Thyroid gland (tissue), 4 donors: ENCODE results near the gene SRPRB.

Experiments used
- POLR2A ChIP-seq, 2 donors: fragments of 450-650 bp; IDR thresholded peaks; one replicate each; pipeline ENCODE4 v1.6.1; 2017; ENCODE audit warnings: antibody characterized with exemption in 2 of 2, mild to moderate bottlenecking in 2 of 2, moderate library complexity in 1 of 2
- TF ChIP-seq, protein P1 (sequence below), 6 experiments: fragments of 200-600 bp in 3 of 6; fragments of 450-650 bp in 3 of 6; sonication (generic) in 3 of 6; IDR thresholded peaks; one replicate each; pipeline ENCODE4 v1.5.1; 2016 to 2019; ENCODE audit warnings: antibody characterized with exemption in 6 of 6, mild to moderate bottlenecking in 2 of 6, inconsistent platforms in 1 of 6, moderate library complexity in 1 of 6

DNA sequence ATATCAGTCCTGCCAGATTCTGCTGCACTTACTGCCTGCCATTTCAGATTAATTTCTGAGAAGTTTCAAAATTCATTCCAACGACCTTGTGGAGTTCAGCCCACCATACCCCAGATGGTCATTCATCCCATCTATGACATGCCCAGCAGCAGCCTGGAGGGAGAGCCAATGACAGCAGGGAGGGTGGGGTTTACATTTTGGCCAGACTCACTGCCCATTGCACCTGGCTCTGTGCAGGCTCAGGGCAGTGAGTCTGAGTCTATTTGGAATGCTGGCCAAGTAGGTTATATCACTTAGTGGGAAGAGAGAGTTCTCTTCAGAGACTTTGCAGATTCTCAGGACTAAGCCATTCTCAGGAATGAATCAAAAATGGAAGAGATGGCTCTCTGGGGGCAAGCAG, 21.5 kb downstream of the SRPRB start:
- TF ChIP-seq, protein P1, sequence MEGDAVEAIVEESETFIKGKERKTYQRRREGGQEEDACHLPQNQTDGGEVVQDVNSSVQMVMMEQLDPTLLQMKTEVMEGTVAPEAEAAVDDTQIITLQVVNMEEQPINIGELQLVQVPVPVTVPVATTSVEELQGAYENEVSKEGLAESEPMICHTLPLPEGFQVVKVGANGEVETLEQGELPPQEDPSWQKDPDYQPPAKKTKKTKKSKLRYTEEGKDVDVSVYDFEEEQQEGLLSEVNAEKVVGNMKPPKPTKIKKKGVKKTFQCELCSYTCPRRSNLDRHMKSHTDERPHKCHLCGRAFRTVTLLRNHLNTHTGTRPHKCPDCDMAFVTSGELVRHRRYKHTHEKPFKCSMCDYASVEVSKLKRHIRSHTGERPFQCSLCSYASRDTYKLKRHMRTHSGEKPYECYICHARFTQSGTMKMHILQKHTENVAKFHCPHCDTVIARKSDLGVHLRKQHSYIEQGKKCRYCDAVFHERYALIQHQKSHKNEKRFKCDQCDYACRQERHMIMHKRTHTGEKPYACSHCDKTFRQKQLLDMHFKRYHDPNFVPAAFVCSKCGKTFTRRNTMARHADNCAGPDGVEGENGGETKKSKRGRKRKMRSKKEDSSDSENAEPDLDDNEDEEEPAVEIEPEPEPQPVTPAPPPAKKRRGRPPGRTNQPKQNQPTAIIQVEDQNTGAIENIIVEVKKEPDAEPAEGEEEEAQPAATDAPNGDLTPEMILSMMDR (IDR thresholded peaks at IDR 0.05), result no peak
- TF ChIP-seq POLR2A (IDR thresholded peaks at IDR 0.05), result no peak
